GM18868 (cell line): ENCODE results near the gene FXN.

Experiments
- ATAC-seq: cut with Tn5 transposase; IDR thresholded peaks from one replicate; pipeline ENCODE4 v1.9.1; 2021; ENCODE audit warnings: mild to moderate bottlenecking, moderate library complexity; ENCODE audit not compliant: unreplicated experiment

The FXN gene

DNA sequence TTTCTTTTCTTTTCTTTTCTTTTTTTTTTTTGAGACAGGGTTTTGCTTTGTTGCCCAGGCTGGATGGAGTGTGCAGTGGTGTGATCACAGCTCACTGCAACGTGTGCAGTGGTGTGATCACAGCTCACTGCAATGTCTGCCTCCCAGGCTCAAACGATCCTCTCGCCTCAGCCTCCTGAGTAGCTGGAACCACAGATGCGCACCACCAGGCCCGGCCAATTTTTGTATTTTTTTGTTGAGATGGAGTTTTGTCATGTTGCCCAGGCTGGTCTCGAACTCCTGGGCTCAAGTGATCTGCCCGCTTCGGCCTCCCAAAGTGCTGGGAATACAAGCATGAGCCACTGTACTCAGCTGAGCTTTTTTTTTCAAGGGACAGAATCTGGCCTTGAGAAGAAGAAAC lies 101.8 kb downstream of the FXN start:
- ATAC-seq = no peak

DNA sequence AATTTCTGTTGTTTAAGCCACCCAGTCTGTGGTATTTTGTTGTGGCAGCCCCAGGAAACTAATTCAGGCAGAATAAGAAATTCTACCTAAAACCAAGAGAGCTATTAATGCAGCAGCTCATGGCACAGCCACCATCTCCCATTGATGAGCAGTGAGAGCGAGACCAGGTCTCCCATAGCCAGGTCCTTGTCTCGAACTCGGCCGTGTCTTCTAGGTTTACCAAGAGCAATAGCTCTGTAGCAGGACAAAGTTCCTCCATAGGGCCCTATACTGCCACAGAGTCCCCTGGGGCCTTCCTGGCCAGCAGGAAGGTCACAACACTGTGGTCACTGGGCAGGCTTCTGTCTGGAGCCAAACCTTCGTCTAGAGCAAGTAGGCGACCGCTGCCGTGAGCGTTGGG lies 104.0 kb downstream of the FXN start:
- no peak for ATAC-seq

DNA sequence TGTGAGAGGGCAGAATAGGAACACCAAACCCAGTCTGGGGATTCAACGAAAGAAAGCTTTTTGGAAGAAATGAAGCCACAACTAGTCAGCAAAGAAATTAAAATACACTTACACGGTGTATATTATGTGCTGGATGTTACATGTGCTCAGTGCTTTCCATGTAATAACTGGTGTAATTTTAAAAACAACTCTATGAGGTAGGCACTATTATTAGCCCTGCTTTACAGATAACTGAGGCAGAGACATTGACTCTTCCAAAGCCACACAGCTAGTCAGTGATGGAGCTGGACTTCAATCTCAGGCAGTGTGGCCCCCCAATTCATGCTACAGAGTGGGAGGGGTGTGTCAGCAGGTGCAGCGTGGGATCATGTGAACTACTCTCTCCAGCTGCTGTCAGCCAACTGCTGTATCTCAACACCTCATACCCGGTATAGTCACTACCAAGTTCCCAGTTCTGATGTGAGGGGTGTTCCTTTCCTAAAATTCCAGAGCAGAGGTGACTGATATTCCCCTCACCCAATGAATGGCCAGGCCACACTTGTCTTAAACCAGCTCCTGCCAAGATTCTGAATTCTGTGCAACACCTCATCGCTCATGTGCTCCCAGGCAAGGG lies 104.7 kb downstream of the FXN start:
- no peak for ATAC-seq

DNA sequence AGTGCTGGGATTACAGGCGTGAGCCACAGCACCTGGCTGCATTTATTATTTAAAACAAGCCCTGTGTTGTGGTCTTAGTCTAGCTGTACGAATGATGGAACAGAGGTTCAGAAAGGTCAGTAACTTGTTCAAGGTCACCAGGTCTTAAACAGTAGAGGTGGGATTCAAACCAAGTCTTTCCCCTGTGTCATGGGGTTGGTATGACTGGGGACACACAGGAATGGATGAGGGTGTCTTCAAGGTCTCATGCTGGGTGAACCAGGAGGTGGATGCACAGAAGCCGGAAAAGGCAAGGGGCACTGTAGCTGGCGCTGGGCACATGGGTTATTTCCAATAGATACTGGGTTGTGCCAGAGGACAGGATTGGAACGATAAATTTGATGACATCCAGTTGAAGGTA lies 106.3 kb downstream of the FXN start:
- no peak for ATAC-seq

DNA sequence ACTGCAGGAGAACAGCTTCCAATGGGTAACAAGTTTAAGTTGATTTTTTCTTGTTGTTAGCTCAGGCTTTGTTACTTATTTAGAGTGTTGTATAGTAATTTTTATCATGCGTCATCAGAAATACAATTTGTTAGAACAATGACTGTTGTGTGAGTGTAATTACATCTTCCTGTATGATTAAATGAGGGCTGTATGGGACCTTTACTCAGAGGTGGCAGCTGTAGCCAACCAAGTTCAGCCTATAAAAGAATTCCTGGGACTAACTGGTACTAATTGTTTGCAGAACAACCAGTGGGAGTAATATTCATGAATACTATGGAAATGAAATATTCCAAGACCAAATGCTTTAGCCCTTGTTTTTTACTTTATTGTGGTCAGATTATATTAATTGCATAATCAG lies 107.7 kb downstream of the FXN start:
- ATAC-seq = no peak

DNA sequence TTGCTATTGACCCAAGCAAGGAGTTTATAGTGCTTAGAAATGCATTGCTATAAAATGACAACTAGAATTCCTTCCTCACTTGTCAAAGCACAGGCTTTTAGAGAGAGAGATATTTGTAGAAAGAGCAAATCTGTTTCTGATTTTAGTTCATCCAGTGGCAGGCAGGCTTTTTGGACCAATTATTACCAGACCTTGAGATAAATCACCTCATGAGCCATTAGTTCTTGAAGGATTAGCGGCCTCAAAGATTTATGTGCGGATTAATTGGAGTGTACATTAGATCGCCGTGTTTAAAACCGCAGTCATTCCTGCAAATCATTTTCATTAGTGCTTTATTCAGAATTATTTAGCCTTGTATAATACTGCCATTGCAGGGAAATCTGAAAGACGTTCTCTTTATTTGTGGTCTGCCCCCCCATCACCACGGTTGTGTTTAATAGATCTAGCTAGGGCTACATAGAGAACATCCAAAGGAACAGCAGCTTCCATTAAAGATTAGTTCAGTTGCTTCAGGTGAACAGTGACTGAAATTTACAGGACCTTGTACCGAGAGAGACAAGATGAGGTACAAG lies 109.7 kb downstream of the FXN start:
- ATAC-seq = no peak

DNA sequence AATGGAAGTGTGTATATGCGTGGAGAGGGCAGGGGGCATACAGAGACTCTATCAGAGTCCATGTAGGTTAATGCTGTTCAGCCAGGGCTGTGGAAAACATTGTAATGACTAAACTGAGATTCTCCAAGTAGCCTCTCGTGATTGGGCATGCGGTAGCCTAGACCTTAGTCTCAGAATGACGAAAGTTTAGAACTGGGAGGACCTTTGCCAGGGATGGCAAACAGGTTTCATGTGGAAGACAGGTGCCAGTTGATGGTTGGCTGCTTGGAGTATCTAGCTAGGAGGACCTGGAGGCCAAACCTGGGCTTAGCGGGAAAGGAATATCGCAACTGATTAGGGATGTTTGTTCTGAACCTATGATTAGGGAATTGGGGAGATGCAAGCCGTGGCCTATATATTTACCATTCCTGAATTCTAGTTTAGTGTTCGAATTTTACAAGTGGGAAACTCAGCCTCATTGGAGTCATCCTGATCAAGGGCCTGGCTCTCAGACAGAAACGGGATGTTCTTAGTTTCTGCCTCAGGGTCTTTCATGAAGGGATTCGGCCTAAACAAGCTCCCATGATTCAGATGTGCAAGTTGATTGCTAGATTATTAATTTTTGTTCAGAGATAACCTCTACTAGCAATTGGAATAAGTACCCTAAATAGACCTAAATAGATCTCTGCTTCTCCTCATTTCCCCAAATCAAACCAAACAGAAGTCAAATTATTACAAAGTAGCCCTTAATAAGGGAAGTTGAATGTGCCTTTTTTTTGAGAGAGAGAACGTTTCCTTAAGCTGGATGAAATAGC lies 111.7 kb downstream of the FXN start:
- ATAC-seq = no peak

DNA sequence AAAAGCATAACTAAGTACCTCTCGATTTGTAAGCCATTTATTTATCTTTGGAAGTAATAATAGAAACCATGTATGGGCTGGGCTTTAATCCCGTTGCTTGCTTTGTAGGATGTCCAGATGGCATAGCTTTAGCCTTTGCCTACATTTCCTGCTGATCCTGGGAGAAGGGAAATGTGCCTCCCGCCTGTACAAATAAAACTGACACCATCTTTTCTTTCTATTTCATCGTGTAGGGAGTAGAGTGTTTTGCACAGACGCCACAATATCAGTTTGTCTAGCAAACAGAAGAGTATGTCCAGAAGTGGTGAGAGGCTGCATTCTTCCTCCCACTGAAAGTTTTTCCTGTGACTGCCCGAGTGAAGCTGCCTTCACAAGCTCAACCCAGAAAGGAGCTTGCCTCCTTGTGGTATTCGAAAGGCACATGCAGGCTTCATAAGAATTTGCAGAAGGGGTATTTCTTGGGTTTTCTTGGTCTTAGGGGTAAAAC lies 113.8 kb downstream of the FXN start:
- no peak for ATAC-seq
